HepG2 (cell line): ENCODE results near the gene SLC34A3. TPM values are rescaled to one million over a fixed set of nuclear protein-coding genes. Genes with fewer than 3 reads are reported as not detected.

ENCODE experiments used
- AHR ChIP-seq: IDR thresholded peaks from 2 replicates; pipeline ENCODE4 v1.6.1; 2018; ENCODE audit warnings: missing genetic modification reagents, missing compliant biosample characterization
- ARID2 ChIP-seq: sonication (generic); formaldehyde crosslinking; IDR thresholded peaks from 2 replicates; pipeline ENCODE4 v1.8.1; 2022; ENCODE audit warnings: mild to moderate bottlenecking, missing genetic modification reagents, borderline replicate concordance
- BHLHE40 ChIP-seq: IDR thresholded peaks from 2 replicates; pipeline ENCODE4 v1.6.1; 2011; ENCODE audit warnings: low read length, improper control_type of control experiment
- CHD4 ChIP-seq: fragments of 200-600 bp; sonication (generic); IDR thresholded peaks from 2 replicates; pipeline ENCODE4 v1.7.0; 2017; ENCODE audit warnings: mild to moderate bottlenecking, low read length, borderline replicate concordance
- DR1 ChIP-seq: sonication (generic); formaldehyde crosslinking; IDR thresholded peaks from 2 replicates; pipeline ENCODE4 v1.8.0; 2021; ENCODE audit warnings: mild to moderate bottlenecking, missing genetic modification reagents, inconsistent platforms
- GTF2F1 ChIP-seq: fragments of 150-350 bp; IDR thresholded peaks from 2 replicates; pipeline ENCODE4 v1.6.1; 2014; ENCODE audit warnings: low read length
- HMGA1 ChIP-seq: sonication (generic); formaldehyde crosslinking; conservative IDR thresholded peaks from 2 replicates; pipeline ENCODE4 v1.4.0; 2020; ENCODE audit warnings: missing genetic modification reagents
- HOXA3 ChIP-seq: sonication (generic); formaldehyde crosslinking; IDR thresholded peaks from 2 replicates; pipeline ENCODE4 v1.5.0; 2020; ENCODE audit warnings: missing genetic modification reagents
- MEIS1 ChIP-seq: sonication (generic); formaldehyde crosslinking; IDR thresholded peaks from 2 replicates; pipeline ENCODE4 v1.9.0; 2021; ENCODE audit warnings: mild to moderate bottlenecking, missing genetic modification reagents, moderate library complexity, borderline replicate concordance
- MTA3 ChIP-seq: sonication (generic); formaldehyde crosslinking; IDR thresholded peaks from 2 replicates; pipeline ENCODE4 v1.4.0; 2020; ENCODE audit warnings: missing genetic modification reagents
- NFYB ChIP-seq: sonication (generic); formaldehyde crosslinking; IDR thresholded peaks from 2 replicates; pipeline ENCODE4 v1.4.0; 2020; ENCODE audit warnings: missing genetic modification reagents
- POLR2AphosphoS2 ChIP-seq: IDR thresholded peaks from 2 replicates; pipeline ENCODE4 v1.6.1; 2011; ENCODE audit warnings: low read depth, low read length, improper control_type of control experiment
- SMARCE1 ChIP-seq: fragments of 450-650 bp; IDR thresholded peaks from 2 replicates; pipeline ENCODE4 v1.6.1; 2017; ENCODE audit warnings: borderline replicate concordance
- TFE3 ChIP-seq: IDR thresholded peaks from 2 replicates; pipeline ENCODE4 v1.6.1; 2016
- ZIK1 ChIP-seq: sonication (generic); formaldehyde crosslinking; IDR thresholded peaks from 2 replicates; pipeline ENCODE4 v1.5.0; 2020; ENCODE audit warnings: mild to moderate bottlenecking, low read depth, missing genetic modification reagents, borderline replicate concordance
- ZKSCAN1 ChIP-seq: fragments of 150-350 bp; IDR thresholded peaks from 2 replicates; pipeline ENCODE4 v1.6.1; 2014; ENCODE audit warnings: low read length
- ZNF101 ChIP-seq: sonication (generic); formaldehyde crosslinking; IDR thresholded peaks from 2 replicates; pipeline ENCODE4 v1.4.0; 2020; ENCODE audit warnings: mild to moderate bottlenecking, low read depth, missing genetic modification reagents, borderline replicate concordance
- ZNF124 ChIP-seq: sonication (generic); formaldehyde crosslinking; IDR thresholded peaks from 2 replicates; pipeline ENCODE4 v1.4.0; 2020; ENCODE audit warnings: missing genetic modification reagents
- ZNF253 ChIP-seq: sonication (generic); formaldehyde crosslinking; IDR thresholded peaks from 2 replicates; pipeline ENCODE4 v1.8.0; 2022; ENCODE audit warnings: mild to moderate bottlenecking, missing genetic modification reagents, borderline replicate concordance
- ZNF317 ChIP-seq: sonication (generic); formaldehyde crosslinking; IDR thresholded peaks from 2 replicates; pipeline ENCODE4 v1.5.0; 2020; ENCODE audit warnings: mild to moderate bottlenecking, missing genetic modification reagents
- ZNF33A ChIP-seq: sonication (generic); formaldehyde crosslinking; IDR thresholded peaks from 2 replicates; pipeline ENCODE4 v1.5.1; 2020; ENCODE audit warnings: missing genetic modification reagents, mild to moderate bottlenecking, moderate library complexity, borderline replicate concordance
- ZNF547 ChIP-seq: sonication (generic); formaldehyde crosslinking; IDR thresholded peaks from 2 replicates; pipeline ENCODE4 v1.5.1; 2020; ENCODE audit warnings: mild to moderate bottlenecking, missing genetic modification reagents
- ZNF749 ChIP-seq: sonication (generic); formaldehyde crosslinking; IDR thresholded peaks from 2 replicates; pipeline ENCODE4 v1.8.0; 2022; ENCODE audit warnings: mild to moderate bottlenecking, missing genetic modification reagents, moderate library complexity, borderline replicate concordance
- ZSCAN31 ChIP-seq: sonication (generic); formaldehyde crosslinking; IDR thresholded peaks from 2 replicates; pipeline ENCODE4 v1.5.0; 2020; ENCODE audit warnings: low read depth, mild to moderate bottlenecking, missing genetic modification reagents
- polyA plus RNA-seq, 8 experiments: library from polyadenylated mRNA; depleted of rRNA in 3 of 8; stranded (reverse) in 7 of 8; unstranded in 1 of 8; fragments of >200 nt; fragmentation: Illumina TruSeq in 4 of 8; extraction: Trizol in 4 of 8; gene quantifications; 2 replicates each; pipeline versions ENCODE4 v1.2.1 to v1.2.3, GENCODE V29; 2011 to 2016; ENCODE audit warnings: low read depth in 4 of 8, missing spikeins in 1 of 8, mixed read lengths in 1 of 8; ENCODE audit not compliant: insufficient read depth in 1 of 8
- total RNA-seq, 5 experiments: library from RNA; depleted of rRNA; stranded (reverse); fragments of >200 nt; fragmentation: Illumina TruSeq; extraction: Trizol; gene quantifications; 2 replicates each; pipeline ENCODE4 v1.2.3, GENCODE V29; 2016; ENCODE audit warnings: low read depth in 1 of 5
- TF ChIP-seq, protein P1 (sequence below): sonication (generic); formaldehyde crosslinking; IDR thresholded peaks from 2 replicates; pipeline ENCODE4 v1.9.0; 2021; ENCODE audit warnings: missing genetic modification reagents, mild to moderate bottlenecking, borderline replicate concordance
- TF ChIP-seq, protein P2 (sequence below): sonication (generic); formaldehyde crosslinking; IDR thresholded peaks from 2 replicates; pipeline ENCODE4 v1.4.0; 2020; ENCODE audit warnings: missing genetic modification reagents, borderline replicate concordance
- TF ChIP-seq, protein P3 (sequence below): sonication (generic); formaldehyde crosslinking; IDR thresholded peaks from 2 replicates; pipeline ENCODE4 v1.8.1; 2023; ENCODE audit warnings: mild to moderate bottlenecking, missing genetic modification reagents

Gene SLC34A3
- total and polyA plus RNA-seq, 2 of the 13 experiments (the other 11 are each of a cell fraction or from before 2014, with no cell fraction given): 0.07 to 1.0 TPM

DNA sequence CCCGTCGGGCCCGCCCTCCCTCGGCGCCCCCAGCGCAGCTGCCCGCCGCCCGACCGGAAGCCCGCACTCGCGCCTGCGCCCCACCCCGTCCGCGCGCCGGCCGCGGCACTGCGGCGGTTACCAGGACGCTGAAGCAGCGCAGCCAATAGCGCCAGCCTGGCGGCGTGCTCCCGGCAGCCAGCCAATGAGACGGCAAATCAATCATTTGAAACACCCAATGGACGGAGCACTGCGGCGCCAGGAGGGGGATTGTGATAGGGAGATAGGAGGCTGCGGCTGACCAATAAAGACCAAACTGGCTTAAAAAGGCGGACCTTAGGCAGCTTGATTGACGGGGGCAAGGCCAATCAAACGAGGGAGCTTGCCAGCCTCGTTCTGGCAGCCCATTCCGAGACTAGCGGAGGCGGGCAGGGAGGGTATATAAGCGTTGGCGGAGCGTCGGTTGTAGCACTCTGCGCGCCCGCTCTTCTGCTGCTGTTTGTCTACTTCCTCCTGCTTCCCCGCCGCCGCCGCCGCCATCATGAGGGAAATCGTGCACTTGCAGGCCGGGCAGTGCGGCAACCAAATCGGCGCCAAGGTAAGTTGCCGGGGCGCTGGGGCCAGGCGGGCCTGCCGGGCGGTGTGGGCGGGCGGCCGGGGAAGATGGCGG, 10.3 kb downstream of the SLC34A3 start, which contains the start of gene TUBB4B (continued):
- TF ChIP-seq MTA3 (no peak), SMARCE1 (no peak), DR1 (peak; percentile 96), BHLHE40 (no peak; the same call in 1 of the 2 replicates), ZKSCAN1 (no peak; the same call in 1 of the 2 replicates), HOXA3 (peak; percentile 65), HMGA1 (CRISPR knock-in tag) (no peak), ZNF317 (CRISPR knock-in tag) (no peak), ZNF253 (no peak), ZSCAN31 (no peak; the same call in 1 of the 2 replicates), MEIS1 (no peak), CHD4 (no peak), ZNF33A (CRISPR knock-in tag) (no peak), ZNF547 (CRISPR knock-in tag) (no peak), TFE3 (CRISPR knock-in tag) (peak; percentile 74), NFYB (CRISPR knock-in tag) (peak; percentile 96), GTF2F1 (peak; percentile 98), AHR (CRISPR knock-in tag) (peak; percentile 95; the same call in 1 of the 2 replicates), ZNF124 (CRISPR knock-in tag) (peak; percentile 76; the same call in 1 of the 2 replicates), ZNF101 (no peak), POLR2AphosphoS2 (peak; percentile 93), ARID2 (CRISPR knock-in tag) (no peak), ZIK1 (CRISPR knock-in tag) (peak; percentile 33; the same call in 1 of the 2 replicates), ZNF749 (CRISPR knock-in tag) (peak; percentile 66; the same call in 1 of the 2 replicates)
- TF ChIP-seq, protein P1, sequence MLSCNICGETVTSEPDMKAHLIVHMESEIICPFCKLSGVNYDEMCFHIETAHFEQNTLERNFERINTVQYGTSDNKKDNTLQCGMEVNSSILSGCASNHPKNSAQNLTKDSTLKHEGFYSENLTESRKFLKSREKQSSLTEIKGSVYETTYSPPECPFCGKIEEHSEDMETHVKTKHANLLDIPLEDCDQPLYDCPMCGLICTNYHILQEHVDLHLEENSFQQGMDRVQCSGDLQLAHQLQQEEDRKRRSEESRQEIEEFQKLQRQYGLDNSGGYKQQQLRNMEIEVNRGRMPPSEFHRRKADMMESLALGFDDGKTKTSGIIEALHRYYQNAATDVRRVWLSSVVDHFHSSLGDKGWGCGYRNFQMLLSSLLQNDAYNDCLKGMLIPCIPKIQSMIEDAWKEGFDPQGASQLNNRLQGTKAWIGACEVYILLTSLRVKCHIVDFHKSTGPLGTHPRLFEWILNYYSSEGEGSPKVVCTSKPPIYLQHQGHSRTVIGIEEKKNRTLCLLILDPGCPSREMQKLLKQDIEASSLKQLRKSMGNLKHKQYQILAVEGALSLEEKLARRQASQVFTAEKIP (CRISPR knock-in tag): no peak
- TF ChIP-seq, protein P2, sequence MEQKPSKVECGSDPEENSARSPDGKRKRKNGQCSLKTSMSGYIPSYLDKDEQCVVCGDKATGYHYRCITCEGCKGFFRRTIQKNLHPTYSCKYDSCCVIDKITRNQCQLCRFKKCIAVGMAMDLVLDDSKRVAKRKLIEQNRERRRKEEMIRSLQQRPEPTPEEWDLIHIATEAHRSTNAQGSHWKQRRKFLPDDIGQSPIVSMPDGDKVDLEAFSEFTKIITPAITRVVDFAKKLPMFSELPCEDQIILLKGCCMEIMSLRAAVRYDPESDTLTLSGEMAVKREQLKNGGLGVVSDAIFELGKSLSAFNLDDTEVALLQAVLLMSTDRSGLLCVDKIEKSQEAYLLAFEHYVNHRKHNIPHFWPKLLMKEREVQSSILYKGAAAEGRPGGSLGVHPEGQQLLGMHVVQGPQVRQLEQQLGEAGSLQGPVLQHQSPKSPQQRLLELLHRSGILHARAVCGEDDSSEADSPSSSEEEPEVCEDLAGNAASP: no peak
- TF ChIP-seq, protein P3, sequence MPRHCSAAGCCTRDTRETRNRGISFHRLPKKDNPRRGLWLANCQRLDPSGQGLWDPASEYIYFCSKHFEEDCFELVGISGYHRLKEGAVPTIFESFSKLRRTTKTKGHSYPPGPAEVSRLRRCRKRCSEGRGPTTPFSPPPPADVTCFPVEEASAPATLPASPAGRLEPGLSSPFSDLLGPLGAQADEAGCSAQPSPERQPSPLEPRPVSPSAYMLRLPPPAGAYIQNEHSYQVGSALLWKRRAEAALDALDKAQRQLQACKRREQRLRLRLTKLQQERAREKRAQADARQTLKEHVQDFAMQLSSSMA: no peak
